HG02970 (cell line): ENCODE results near the gene VPS41.

Experiments used
- ATAC-seq: cut with Tn5 transposase; IDR thresholded peaks from one replicate; pipeline ENCODE4 v1.9.1; 2021; ENCODE audit warnings: mild to moderate bottlenecking, moderate library complexity, moderate number of reproducible peaks; ENCODE audit not compliant: unreplicated experiment, low FRiP score

The VPS41 gene

GRCh38 chr7:38744746-38745145 lies 164.2 kb downstream of the VPS41 start:
- ATAC-seq, result no peak

DNA sequence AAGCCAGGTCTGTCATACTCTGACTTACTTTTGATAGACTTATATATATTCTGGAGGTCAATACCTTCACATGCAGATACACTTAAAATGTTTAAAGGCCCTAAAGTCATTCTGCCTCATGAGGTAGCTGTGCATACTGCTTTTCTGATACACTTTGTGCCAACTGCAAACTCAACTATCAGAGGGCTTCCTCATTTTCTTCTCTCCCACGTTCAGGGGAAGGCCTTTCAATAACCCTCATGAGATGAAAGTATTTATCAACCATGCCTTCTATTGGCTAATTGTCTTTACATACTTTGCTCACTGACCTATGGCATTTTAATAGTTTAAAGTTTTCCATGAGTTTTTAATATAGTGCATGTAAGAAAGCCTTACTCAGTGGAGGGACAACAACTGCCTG lies 165.1 kb downstream of the VPS41 start:
- ATAC-seq, result no peak

DNA sequence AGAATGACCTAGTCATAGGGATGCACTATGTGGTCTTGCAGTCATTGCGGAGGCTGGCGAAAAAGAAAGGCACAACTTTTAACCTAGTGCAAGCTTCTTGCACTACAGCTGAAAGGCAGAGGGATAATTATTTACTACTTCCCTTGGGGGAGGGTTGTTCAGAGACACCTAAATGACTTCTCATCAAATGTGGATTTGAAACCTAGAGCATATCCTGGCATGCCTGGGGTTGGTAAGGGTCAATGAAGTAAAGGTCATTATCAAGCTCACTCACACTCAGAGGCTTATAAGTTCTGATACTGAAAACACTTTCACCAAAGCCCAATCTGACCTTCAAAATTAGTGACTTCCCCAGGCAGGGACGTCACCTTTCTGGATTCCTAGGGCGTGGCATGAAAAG lies 168.9 kb downstream of the VPS41 start:
- no peak for ATAC-seq

- ATAC-seq, result no peak
Observed at GRCh38 chr7:38736138-38736537, 172.9 kb downstream of the VPS41 start.

DNA sequence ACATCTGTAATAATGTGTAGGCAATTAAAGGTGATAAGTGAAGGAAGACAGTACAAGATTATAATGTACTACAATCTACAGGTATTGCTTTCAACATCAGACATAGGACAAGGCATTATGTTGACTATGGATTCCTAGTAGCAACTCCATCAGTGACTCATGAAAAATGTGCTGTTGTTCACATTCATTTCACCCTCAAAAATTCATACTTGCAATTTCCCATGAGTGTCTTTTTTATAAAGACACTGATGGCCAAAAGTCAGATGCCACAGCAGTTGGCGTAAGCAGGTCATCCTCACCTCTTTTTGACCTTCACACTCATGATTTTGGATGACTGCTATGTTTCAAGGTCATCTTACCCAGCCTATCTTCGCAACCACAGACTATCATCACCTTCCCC lies 177.8 kb downstream of the VPS41 start:
- no peak for ATAC-seq

DNA sequence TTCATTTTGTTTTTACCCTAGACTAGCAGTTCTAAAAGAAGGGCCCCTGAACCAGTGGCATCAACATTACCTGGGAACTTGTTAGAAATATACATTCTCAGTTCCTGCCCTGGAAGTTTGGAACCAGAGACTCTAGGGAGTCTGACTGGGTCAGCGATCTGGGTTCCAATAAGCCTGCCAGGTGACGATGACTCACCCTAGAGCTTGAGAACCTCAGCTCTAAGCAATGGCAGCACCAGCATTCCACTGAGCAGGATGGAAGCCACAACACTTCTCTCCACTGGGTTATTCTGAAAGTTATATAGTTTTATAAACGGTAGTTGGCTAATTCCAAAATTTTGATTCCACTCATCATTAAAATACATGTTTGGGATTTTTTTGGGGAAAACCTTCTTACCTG lies 180.8 kb downstream of the VPS41 start:
- ATAC-seq, result no peak

GRCh38 chr7:38727184-38727940 lies 181.6 kb downstream of the VPS41 start:
- ATAC-seq, result no peak

GRCh38 chr7:38723327-38723726 lies 185.7 kb downstream of the VPS41 start:
- ATAC-seq, result no peak

GRCh38 chr7:38716397-38716796 lies 192.6 kb downstream of the VPS41 start:
- no peak for ATAC-seq

GRCh38 chr7:38709123-38709522 lies 199.9 kb downstream of the VPS41 start:
- no peak for ATAC-seq

GRCh38 chr7:38704751-38705150 lies 204.2 kb downstream of the VPS41 start:
- no peak for ATAC-seq

DNA sequence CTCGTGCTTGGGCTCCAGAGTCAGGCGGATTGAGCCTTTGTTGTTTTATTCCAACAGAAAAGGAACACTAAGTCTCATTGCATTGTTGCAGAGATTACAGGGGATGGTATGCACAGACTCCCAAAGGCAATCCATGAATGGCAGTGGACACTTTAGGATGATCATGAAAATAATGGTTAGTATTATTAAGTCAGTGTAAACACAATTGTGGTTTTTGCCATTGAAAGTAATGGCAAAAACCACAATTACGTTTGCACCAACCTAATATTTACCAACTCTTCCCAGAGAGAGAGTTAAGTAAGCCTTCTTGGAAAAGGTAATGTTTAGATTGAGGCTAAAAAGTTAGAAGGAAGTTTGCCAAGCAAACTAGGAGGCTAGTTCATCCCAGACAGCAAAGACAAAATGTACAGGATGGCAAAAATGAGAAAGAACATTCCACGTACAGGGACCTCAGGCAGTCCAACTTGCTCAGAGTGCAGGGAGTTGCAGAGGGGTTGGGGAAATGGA lies 204.9 kb downstream of the VPS41 start:
- no peak for ATAC-seq

DNA sequence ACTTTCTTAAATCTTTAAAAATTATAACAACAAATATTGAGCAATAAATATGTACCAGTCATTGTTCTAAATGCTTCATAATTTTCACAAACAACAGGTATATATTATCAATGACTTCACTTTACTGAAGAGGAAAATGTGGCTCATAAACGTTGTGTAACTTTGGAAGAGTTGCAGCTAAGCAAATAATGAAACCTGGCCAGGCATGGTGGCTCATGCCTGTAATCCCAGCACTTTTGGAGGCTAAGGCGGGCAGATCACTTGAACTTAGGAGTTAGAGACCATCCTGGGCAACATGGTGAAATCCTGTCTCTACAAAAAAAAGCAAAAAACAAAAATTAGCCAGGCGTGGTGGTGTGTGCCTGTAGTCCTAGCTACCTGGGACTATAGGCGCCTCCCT lies 205.9 kb downstream of the VPS41 start:
- no peak for ATAC-seq

- no peak for ATAC-seq
Observed at GRCh38 chr7:38702002-38702535, 206.9 kb downstream of the VPS41 start.

DNA sequence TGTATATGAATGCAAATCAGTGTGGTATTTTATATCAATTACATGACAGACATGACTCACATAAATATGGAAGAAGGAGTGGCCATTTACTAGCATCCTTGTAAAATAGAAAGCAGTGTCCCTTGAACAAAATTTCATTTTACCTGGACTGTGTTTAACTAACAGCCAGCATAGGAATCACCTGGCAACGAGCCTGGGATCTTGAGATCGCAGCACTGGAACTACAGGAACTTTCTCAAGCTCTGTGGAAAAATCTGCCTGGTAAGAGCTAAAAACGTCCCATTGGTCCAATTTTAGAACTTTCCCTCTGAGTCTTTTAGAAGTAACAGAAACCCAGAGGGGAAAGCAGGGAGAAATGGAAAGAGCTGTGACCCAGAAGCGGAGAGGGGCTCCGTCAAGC lies 208.9 kb downstream of the VPS41 start:
- ATAC-seq, result no peak

DNA sequence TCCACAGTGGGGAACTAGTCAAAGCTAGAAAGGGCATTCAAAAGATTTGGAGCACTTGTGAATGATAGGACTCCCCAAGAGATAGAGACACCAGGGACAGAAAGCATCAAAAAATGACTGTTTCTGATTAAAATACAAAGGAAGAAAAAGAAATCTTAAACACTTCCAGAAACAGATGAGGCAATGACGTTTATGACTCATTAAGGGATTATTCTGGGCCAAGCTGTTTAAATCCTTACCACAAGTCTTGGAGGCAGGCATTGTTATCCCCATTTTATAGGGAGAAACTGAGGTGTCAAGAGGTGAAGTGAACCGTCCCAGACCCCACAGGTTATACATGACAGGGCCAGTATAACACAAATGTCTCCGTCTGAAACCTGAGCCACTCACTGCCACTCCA lies 209.5 kb downstream of the VPS41 start:
- ATAC-seq, result no peak

DNA sequence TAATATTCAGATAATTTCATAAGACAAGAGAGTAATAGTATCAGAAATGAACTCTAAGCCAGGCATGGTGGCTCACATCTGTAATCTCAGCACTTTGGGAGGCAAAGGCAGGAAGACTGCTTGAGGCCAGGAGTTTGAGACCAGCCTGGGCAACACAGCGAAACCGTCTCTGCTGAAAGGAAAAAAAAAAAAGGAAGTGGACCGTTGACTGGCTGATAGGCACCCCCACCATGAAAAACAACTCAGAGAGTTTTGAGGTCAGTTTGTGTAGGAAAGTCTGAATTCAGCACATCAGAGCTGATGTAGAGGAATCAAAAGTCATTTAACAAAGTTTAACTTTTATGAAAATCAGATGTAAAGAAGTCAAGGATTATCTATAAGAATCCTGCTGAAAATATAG lies 214.7 kb downstream of the VPS41 start:
- ATAC-seq, result no peak

DNA sequence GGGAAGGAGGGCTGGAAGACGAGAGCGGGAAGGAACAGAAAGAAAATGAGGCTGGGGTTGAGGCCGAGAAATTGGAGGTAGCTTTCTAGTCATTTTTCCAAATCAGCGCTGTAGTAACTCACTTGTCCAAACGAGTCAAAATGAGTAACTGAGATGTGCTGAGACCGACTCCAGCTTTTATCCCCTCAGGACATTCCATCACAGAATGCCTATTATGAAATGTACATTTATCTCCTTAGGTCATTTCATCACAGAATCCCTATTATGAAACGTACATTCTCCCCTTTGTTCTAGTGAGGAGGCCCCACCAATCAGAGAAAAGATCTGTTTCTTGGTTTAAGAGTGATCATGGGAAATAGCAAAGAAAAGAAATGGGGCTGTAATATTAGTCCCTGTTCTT lies 222.1 kb downstream of the VPS41 start:
- ATAC-seq, result no peak

DNA sequence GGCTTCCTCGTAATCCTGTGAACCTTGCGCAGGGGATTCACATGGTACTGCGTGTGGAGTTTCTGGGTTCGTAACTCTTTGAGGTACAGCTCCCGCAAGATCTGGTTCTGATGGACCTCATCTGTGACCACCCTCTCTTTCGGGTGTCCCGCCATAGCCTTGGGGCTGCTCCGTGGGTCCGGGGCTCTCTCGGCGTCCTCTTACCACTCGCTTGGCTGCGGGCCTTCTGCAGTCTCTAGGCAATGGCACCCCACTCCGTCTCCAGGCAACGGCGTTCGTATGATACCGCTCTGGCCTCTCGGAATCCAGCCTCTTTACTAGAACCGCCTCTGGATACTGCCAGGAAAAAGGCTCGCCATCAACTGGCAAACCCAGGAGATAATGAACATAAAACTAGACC lies 223.1 kb downstream of the VPS41 start:
- no peak for ATAC-seq

GRCh38 chr7:38682606-38683005 lies 226.4 kb downstream of the VPS41 start:
- no peak for ATAC-seq

DNA sequence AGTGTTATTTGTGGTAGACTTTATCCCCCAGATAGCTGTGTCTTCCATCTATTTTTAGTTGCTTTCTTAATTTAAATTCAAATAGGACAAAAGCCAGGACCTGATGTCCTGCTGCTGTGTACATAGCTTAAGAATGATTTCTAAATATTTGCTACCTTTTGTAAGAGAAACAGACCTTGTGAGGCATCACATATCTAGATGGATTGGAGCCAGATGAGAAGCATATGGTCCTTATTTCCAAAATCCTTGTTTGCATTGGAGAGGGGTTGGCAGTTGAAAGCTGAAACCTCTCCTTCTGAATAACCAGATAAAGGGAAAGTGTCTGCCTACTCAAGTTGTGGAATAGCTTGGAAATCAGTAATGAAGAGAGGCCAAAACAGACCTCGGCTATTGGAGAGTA lies 227.1 kb downstream of the VPS41 start:
- ATAC-seq, result no peak

- ATAC-seq, result no peak
Observed at GRCh38 chr7:38679419-38679818, 229.6 kb downstream of the VPS41 start.
